Prostate gland (tissue), 2 donors: ENCODE data around the gene SORBS1.

ENCODE experiments used
- CTCF ChIP-seq, 4 experiments: fragments of 200-600 bp in 2 of 4; fragments of 450-650 bp in 2 of 4; sonication (generic) in 2 of 4; IDR thresholded peaks; 1 replicate in 3 of 4; 2 replicates in 1 of 4; pipeline ENCODE4 v1.5.1; 2016 to 2019; ENCODE audit warnings: antibody characterized with exemption in 4 of 4, mild to moderate bottlenecking in 2 of 4, moderate library complexity in 2 of 4
- POLR2AphosphoS5 ChIP-seq: sonication (generic); formaldehyde crosslinking; IDR thresholded peaks from one replicate; pipeline ENCODE4 v1.6.1; 2017; ENCODE audit warnings: antibody characterized with exemption

- TF ChIP-seq CTCF (IDR thresholded peaks at IDR 0.05): no peak
- TF ChIP-seq POLR2AphosphoS5: peak; percentile 46
Observed at GRCh38 chr10:95559471-95559870, 1.7 kb downstream of the SORBS1 start.
